OCI-LY3 (cell line): Measurements from ENCODE around the gene USP20.

Source experiments
- H2AFZ ChIP-seq: fragments of 200-600, 300-600 bp; shearing (Covaris generic); 2 replicates; pipeline ENCODE4 v1.6.0; 2014; ENCODE audit warnings: antibody characterized with exemption, low read depth, low read length
- H3K27ac ChIP-seq: fragments of 200-600, 300-600 bp; sonication (generic); 2 replicates; pipeline ENCODE4 v1.5.1; 2014; ENCODE audit warnings: mild to moderate bottlenecking, low read length, moderate library complexity, mixed read lengths
- H3K27me3 ChIP-seq: fragments of 200-600, 300-600 bp; sonication (generic); 2 replicates; pipeline ENCODE4 v1.6.1; 2014; ENCODE audit warnings: low read depth, low read length, mixed read lengths
- H3K36me3 ChIP-seq: fragments of 200-600, 300-600 bp; sonication (generic); replicated peaks from 2 replicates; pipeline ENCODE3; 2014; ENCODE audit warnings: low read depth, low read length, mixed read lengths
- H3K4me1 ChIP-seq: fragments of 300-600, 200-600 bp; sonication (generic); 2 replicates; pipeline ENCODE4 v1.6.1; 2014; ENCODE audit warnings: low read length, mixed read lengths
- H3K4me2 ChIP-seq: fragments of 200-600, 300-600 bp; sonication (generic); 2 replicates; pipeline ENCODE4 v1.6.1; 2014; ENCODE audit warnings: low read length, mixed read lengths
- H3K4me3 ChIP-seq: fragments of 300-600, 200-600 bp; sonication (generic); 2 replicates; pipeline ENCODE4 v1.5.1; 2014; ENCODE audit warnings: antibody characterized with exemption, mild to moderate bottlenecking, low read length, moderate library complexity
- H3K79me2 ChIP-seq: fragments of 300-600, 200-600 bp; shearing (Covaris generic); 2 replicates; pipeline ENCODE4 v1.6.1; 2014; ENCODE audit warnings: mild to moderate bottlenecking, low read length, mixed read lengths
- H3K9ac ChIP-seq: fragments of 300-600, 200-600 bp; shearing (Covaris generic); 2 replicates; pipeline ENCODE4 v1.6.0; 2014; ENCODE audit warnings: mild to moderate bottlenecking, low read length, moderate library complexity
- H3K9me3 ChIP-seq: fragments of 200-600, 300-600 bp; shearing (Covaris generic); 2 replicates; pipeline ENCODE4 v1.6.1; 2014; ENCODE audit warnings: low read length, mixed read lengths; ENCODE audit not compliant: insufficient read depth
- H4K20me1 ChIP-seq: fragments of 200-600, 300-600 bp; sonication (generic); 2 replicates; pipeline ENCODE4 v1.6.1; 2016; ENCODE audit warnings: low read length, mixed read lengths; ENCODE audit not compliant: insufficient read depth
- CTCF ChIP-seq: fragments of 200-600, 300-600 bp; sonication (generic); IDR thresholded peaks from 2 replicates; pipeline ENCODE4 v1.5.1; 2014; ENCODE audit warnings: antibody characterized with exemption, low read length, low read depth
- EZH2phosphoT487 ChIP-seq: fragments of 200-600 bp; shearing (Covaris generic); IDR thresholded peaks from 2 replicates; pipeline ENCODE4 v1.6.1; 2018; ENCODE audit warnings: antibody characterized with exemption, mixed run types, low read depth

Gene USP20

GRCh38 chr9:129828969-129829368 lies 6.3 kb upstream of the USP20 start:
- no peak for TF ChIP-seq EZH2phosphoT487
- no peak for TF ChIP-seq CTCF
- Histone ChIP-seq H4K20me1 (no peaks in the 10 kb centered on the region), H3K4me3 (no peak overlapping the region), H3K79me2 (peaks cover 8% of the 10 kb centered on the region), H2AFZ (no peak overlapping the region), H3K9ac (no peak overlapping the region), H3K27me3 (no peaks in the 10 kb centered on the region), H3K27ac (no peak overlapping the region), H3K9me3 (no peaks in the 10 kb centered on the region), H3K36me3 (peaks cover 18% of the 10 kb centered on the region), H3K4me2 (no peak overlapping the region), H3K4me1 (peaks cover 4% of the 10 kb centered on the region)

- TF ChIP-seq EZH2phosphoT487 = no peak
- TF ChIP-seq CTCF = no peak
- H3K27me3 ChIP-seq = no peaks in the 10 kb centered on the region
- peaks cover 14% of the 10 kb centered on the region for H3K4me1 ChIP-seq
- H3K4me3 ChIP-seq = no peak overlapping the region
- H3K36me3 ChIP-seq = peaks cover 18% of the 10 kb centered on the region
- no peaks in the 10 kb centered on the region for H4K20me1 ChIP-seq
- no peak overlapping the region for H3K27ac ChIP-seq
- no peak overlapping the region for H3K9ac ChIP-seq
- H3K4me2 ChIP-seq = no peak overlapping the region
- H2AFZ ChIP-seq = no peak overlapping the region
- H3K9me3 ChIP-seq = no peaks in the 10 kb centered on the region
- peaks cover 27% of the 10 kb centered on the region for H3K79me2 ChIP-seq
These were observed 2.3 kb upstream of the USP20 start for GRCh38 chr9:129832982-129833381.

- Histone ChIP-seq H3K79me2 (peaks cover 27% of the 10 kb centered on the region), H3K4me3 (peak overlapping the region; percentile 94), H3K27ac (peak overlapping the region; percentile 32), H2AFZ (peak overlapping the region; percentile 62; the same call in 1 of the 2 replicates), H3K36me3 (peaks cover 14% of the 10 kb centered on the region), H3K4me1 (peaks cover 14% of the 10 kb centered on the region), H3K4me2 (peak overlapping the region; percentile 95), H3K27me3 (no peaks in the 10 kb centered on the region), H3K9me3 (no peaks in the 10 kb centered on the region), H3K9ac (peak overlapping the region; percentile 80), H4K20me1 (no peaks in the 10 kb centered on the region)
- TF ChIP-seq EZH2phosphoT487 = no peak
- TF ChIP-seq CTCF = no peak
These were observed 650 bp upstream of the USP20 start for GRCh38 chr9:129834489-129835127.

GRCh38 chr9:129835860-129836223 lies 584 bp downstream of the USP20 start:
- Histone ChIP-seq H3K4me2 (peak overlapping the region; percentile 87), H3K36me3 (peaks cover 12% of the 10 kb centered on the region), H3K4me3 (peak overlapping the region; percentile 94), H3K27ac (no peak overlapping the region), H3K9ac (peak overlapping the region; percentile 76), H3K9me3 (no peaks in the 10 kb centered on the region), H2AFZ (no peak overlapping the region; the same call in 1 of the 2 replicates), H4K20me1 (no peaks in the 10 kb centered on the region), H3K4me1 (peaks cover 14% of the 10 kb centered on the region), H3K79me2 (peaks cover 27% of the 10 kb centered on the region), H3K27me3 (no peaks in the 10 kb centered on the region)
- TF ChIP-seq EZH2phosphoT487 (no peak), CTCF (no peak)
